ENCODE measurements around the gene BCR.

DNA sequence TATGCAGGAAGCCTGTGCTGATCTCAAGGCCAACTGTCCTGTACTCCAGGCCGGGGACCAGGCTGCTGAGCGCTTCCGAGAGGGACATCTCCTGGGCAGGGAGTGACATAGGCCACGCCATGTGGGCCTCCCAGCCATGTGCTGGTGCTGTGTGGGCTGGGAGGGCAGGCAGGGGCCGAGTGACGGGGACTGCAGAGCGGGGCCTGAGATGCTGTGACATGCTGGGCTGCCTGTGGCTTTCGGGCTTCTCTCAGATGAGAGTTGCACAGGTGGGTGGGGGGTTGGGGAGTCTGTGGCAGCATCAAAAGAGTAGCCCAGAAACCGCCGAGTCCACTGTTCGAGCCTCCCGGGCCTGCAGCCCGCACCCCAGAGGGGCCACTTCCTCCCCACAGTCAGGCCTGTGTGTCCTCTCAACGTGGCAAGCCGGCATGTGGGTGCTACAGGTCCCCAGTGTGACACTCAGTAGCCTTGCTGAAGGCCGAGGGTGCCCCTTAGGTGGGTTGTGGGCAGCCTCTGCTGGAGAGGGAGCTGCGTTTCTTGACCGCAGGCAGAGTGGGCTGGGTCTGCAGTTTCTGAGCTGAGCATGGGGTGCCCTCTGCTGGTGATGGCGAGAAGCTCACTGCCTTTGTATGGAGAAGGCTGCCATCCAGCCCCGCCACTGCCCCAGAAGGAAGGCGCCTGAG is 101.2 kb downstream of the BCR start:
- TF ChIP-seq, protein P1, sequence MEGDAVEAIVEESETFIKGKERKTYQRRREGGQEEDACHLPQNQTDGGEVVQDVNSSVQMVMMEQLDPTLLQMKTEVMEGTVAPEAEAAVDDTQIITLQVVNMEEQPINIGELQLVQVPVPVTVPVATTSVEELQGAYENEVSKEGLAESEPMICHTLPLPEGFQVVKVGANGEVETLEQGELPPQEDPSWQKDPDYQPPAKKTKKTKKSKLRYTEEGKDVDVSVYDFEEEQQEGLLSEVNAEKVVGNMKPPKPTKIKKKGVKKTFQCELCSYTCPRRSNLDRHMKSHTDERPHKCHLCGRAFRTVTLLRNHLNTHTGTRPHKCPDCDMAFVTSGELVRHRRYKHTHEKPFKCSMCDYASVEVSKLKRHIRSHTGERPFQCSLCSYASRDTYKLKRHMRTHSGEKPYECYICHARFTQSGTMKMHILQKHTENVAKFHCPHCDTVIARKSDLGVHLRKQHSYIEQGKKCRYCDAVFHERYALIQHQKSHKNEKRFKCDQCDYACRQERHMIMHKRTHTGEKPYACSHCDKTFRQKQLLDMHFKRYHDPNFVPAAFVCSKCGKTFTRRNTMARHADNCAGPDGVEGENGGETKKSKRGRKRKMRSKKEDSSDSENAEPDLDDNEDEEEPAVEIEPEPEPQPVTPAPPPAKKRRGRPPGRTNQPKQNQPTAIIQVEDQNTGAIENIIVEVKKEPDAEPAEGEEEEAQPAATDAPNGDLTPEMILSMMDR (IDR thresholded peaks at IDR 0.05; ENCODE audit: low read depth, low read length) = peak; percentile 83
- no peak for TF ChIP-seq POLR2A (IDR thresholded peaks at IDR 0.05; ENCODE audit: extremely low read depth, insufficient read length)

Measured in NB4 (cell line).